Adrenal gland (tissue), 12 donors: ENCODE data around the gene FAM110A. TPM values are rescaled to one million over a fixed set of nuclear protein-coding genes. Genes with fewer than 3 reads are reported as not detected.

Experiments used
- DNase-seq, 7 donors: peaks; one replicate each; pipeline ENCODE4 v3.0.0-alpha.2; 2019 to 2020
- H3K27ac ChIP-seq, 5 donors: fragments of 200-600 bp; sonication (generic) in 4 of 5; 1 replicate in 3 of 5; 2 replicates in 2 of 5; pipeline versions ENCODE4 v1.5.1 to v1.8.0; 2016 to 2020; ENCODE audit warnings: mild to moderate bottlenecking in 1 of 5
- H3K27me3 ChIP-seq: fragments of 200-600 bp; 2 replicates; pipeline ENCODE4 v1.8.0; 2021
- H3K36me3 ChIP-seq, 2 donors: fragments of 200-600 bp; replicated peaks in 1 of 2; 1 replicate in 1 of 2; 2 replicates in 1 of 2; pipeline versions ENCODE4 v1.5.1 to v1.8.0; 2018 to 2022
- H3K4me1 ChIP-seq, 2 donors: fragments of 200-600 bp; replicated peaks in 1 of 2; 1 replicate in 1 of 2; 2 replicates in 1 of 2; pipeline versions ENCODE4 v1.5.1 to v1.8.0; 2018 to 2021
- H3K4me3 ChIP-seq, 4 donors: fragments of 200-600 bp; sonication (generic) in 3 of 4; one replicate each; pipeline ENCODE4 v1.5.1; 2016 to 2018
- H3K9me3 ChIP-seq, 3 donors: fragments of 200-600 bp; sonication (generic) in 1 of 3; replicated peaks in 1 of 3; 1 replicate in 2 of 3; 2 replicates in 1 of 3; pipeline versions ENCODE4 v1.5.1 to v1.8.0; 2016 to 2021
- POLR2A ChIP-seq, 2 donors: fragments of 450-650 bp; IDR thresholded peaks; one replicate each; pipeline ENCODE4 v1.6.1; 2017; ENCODE audit warnings: antibody characterized with exemption in 2 of 2, mild to moderate bottlenecking in 2 of 2, moderate library complexity in 1 of 2
- WGBS, 4 donors: extraction: QIAGEN DNeasy Blood & Tissue Kit in 2 of 4; methylation state at CpG; one replicate each; pipeline versions ENCODE4 v1.1.5 to v1.1.7; 2013 to 2017; 5-methylcytosine and 5-hydroxymethylcytosine counted together
- intact Hi-C, 2 donors: fragments of 100-400 bp; cut with DNase I; formaldehyde crosslinking; loops; one replicate each; pipeline versions ENCODE4 v1.14.1 to v1.15.0; 2022 to 2023
- polyA plus RNA-seq, 3 donors: library from polyadenylated mRNA; stranded (reverse); fragments of 200-250 nt in 2 of 3; fragments of 350-450 nt in 1 of 3; fragmentation: Illumina TruSeq in 1 of 3; extraction: RNeasy Lipid Tissue Mini Kit (QIAGEN cat#74804) in 1 of 3; gene quantifications; one replicate each; pipeline ENCODE4 v1.2.3, GENCODE V29; 2013 to 2014
- total RNA-seq, 9 donors: library from RNA; depleted of rRNA in 4 of 9; stranded (reverse); fragments of >200 nt in 4 of 9; fragments of 120-200 nt in 1 of 9; fragmentation: NEBNext Ultra II Directional in 1 of 9; extraction: Animal tissue kit (Norgen Biotek cat#: 25700) in 1 of 9; gene quantifications; one replicate each; pipeline versions ENCODE4 v1.1.0 to v1.2.4, GENCODE V29; 2013 to 2023
- TF ChIP-seq, protein P1 (sequence below), 6 experiments: fragments of 450-650 bp in 4 of 6; fragments of 200-600 bp in 2 of 6; sonication (generic) in 1 of 6; IDR thresholded peaks; 1 replicate in 5 of 6; 2 replicates in 1 of 6; pipeline versions ENCODE4 v1.5.1 to v1.8.0; 2016 to 2021; ENCODE audit warnings: antibody characterized with exemption in 6 of 6, mild to moderate bottlenecking in 2 of 6, moderate library complexity in 1 of 6
- donor health status: healthy with polysubstance abuse.
- donor health status: Bipolar disorder and iron deficiency.
- donor health status: DM: yes; HTN: yes; CAD: no.
- donor health status: DM: no; HTN: no; CAD: no.
- donor health status: DM: no; HTN: no; CAD: no.
- donor health status: DM: yes; HTN: yes; CAD: no.

FAM110A gene
- total and polyA plus RNA-seq, 12 donors: 2.2 to 16.7 (median 8.4) TPM

DNA sequence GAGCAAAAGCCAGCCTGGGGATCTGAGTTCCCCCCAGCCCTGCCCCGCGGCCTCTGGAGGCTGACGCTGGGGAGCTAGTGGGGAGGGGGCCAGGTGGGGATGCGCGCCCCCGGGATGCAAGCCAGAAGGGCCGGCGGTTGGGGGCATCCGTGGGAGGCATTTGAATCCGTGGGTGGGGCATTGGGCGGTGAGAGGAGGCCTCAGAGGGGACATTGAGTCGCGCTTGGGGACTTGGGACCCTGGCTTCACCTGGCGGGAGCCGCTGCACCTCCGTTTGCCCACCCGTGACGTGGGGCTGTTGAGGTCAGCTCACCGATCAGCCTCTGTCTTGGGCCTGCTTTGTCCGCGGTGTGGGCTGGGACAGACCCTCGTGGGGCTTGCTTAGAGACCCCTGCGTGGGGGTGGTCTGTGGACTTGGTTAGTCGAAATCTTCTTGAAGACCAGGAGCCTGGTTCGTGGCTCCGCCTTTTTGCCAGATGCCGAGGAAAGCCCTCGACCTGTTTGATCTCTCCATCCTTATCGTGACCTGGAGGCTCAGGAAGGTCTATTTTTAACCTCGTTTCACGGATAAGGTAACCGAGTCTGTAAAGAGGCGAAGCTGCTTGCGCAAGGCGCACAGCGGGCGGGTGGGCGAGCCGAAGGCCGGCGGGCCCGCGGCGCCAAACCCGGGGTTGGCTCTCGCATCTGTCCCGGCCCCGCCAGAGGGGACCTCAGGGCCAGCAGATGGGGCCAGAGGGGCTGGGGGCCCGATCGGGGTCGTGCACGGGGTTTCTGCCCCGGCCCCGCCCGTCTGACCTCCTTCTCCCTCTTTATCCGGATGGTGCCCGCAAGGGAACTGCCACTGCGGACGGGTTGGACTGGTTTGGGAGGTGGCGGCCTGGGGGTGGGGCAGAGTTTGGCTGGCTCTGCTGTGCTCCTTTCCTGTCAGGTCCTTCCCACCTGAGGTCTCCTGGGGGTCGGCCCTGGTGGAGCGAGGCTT is 8.3 kb downstream of the FAM110A start:
- TF ChIP-seq POLR2A (IDR thresholded peaks at IDR 0.05): no peak
- TF ChIP-seq, protein P1, sequence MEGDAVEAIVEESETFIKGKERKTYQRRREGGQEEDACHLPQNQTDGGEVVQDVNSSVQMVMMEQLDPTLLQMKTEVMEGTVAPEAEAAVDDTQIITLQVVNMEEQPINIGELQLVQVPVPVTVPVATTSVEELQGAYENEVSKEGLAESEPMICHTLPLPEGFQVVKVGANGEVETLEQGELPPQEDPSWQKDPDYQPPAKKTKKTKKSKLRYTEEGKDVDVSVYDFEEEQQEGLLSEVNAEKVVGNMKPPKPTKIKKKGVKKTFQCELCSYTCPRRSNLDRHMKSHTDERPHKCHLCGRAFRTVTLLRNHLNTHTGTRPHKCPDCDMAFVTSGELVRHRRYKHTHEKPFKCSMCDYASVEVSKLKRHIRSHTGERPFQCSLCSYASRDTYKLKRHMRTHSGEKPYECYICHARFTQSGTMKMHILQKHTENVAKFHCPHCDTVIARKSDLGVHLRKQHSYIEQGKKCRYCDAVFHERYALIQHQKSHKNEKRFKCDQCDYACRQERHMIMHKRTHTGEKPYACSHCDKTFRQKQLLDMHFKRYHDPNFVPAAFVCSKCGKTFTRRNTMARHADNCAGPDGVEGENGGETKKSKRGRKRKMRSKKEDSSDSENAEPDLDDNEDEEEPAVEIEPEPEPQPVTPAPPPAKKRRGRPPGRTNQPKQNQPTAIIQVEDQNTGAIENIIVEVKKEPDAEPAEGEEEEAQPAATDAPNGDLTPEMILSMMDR (IDR thresholded peaks at IDR 0.05): no peak
- no peak overlapping the region for H3K27ac ChIP-seq
- H3K4me1 ChIP-seq: peaks cover 7 to 39% of the 10 kb centered on the region in 2 donors
- no peak for DNase-seq
- H3K27me3 ChIP-seq: no peaks in the 10 kb centered on the region
- no peaks in the 10 kb centered on the region for H3K36me3 ChIP-seq
- intact Hi-C loops: no loop called here
- H3K9me3 ChIP-seq: no peaks in the 10 kb centered on the region
- 56 to 63% (median 56%) methylated on average over 24 to 62 of the region's 62 CpGs for WGBS, 4 donors
- peak overlapping the region in 1 of 4 donors; percentile 60 for H3K4me3 ChIP-seq

DNA sequence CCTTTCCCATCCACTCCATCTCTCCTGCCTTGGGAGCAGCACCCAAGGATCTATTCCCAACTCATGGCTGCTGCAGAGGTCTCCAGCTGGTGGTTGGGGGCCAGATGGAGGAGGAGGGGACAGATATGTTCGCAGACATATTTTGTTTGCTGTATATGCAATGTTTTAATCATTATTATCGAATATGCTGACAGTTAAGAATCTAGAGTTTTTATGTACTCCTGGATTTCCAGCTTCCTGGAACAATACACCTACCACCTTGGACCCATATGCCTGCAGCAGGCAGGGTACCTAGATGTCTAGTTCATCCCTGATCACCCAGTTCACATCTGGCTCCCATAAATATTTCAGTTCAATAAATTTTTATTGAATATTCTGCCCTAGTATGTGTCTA is 9.0 kb downstream of the FAM110A start:
- Histone ChIP-seq H3K9me3 (no peaks in the 10 kb centered on the region), H3K4me3 (no peak overlapping the region), H3K4me1 (peaks cover 7 to 32% of the 10 kb centered on the region in 2 donors), H3K27ac (no peak overlapping the region), H3K27me3 (no peaks in the 10 kb centered on the region), H3K36me3 (no peaks in the 10 kb centered on the region)
- 86 to 96% (median 89%) methylated on average over 2 of the region's 2 CpGs for WGBS, 4 donors
- DNase-seq: no peak
- intact Hi-C loops: no loop called here
- TF ChIP-seq, protein P1 (IDR thresholded peaks at IDR 0.05): no peak
- TF ChIP-seq POLR2A (IDR thresholded peaks at IDR 0.05): no peak

DNA sequence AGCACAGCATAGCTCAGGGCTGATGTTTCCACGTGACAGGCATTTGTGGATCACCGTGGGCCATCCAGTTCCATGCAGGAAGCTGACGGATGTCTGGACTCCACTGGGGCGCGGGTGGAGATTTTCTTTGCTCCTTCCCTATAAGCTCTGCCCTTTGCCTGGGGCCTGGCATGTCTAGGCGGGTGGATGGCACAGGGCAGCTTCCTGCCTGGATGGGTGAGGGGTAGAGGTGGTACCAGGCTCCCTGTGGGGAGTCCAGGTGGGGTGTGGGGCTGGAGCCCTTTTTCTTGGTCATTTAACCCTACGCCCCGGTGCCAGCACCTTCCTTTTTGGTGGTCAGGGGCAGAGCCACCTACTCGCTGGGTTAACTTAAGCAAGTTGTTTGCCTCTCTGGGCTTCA is 10.4 kb downstream of the FAM110A start:
- Histone ChIP-seq H3K9me3 (no peaks in the 10 kb centered on the region), H3K27me3 (no peaks in the 10 kb centered on the region), H3K4me1 (peaks cover 7 to 31% of the 10 kb centered on the region in 2 donors), H3K27ac (no peak overlapping the region), H3K4me3 (no peak overlapping the region), H3K36me3 (no peaks in the 10 kb centered on the region)
- no peak for TF ChIP-seq POLR2A (IDR thresholded peaks at IDR 0.05)
- TF ChIP-seq, protein P1 (IDR thresholded peaks at IDR 0.05): no peak
- 81 to 88% (median 83%) methylated on average over 9 of the region's 9 CpGs for WGBS, 4 donors
- intact Hi-C loops: no loop called here
- no peak for DNase-seq

DNA sequence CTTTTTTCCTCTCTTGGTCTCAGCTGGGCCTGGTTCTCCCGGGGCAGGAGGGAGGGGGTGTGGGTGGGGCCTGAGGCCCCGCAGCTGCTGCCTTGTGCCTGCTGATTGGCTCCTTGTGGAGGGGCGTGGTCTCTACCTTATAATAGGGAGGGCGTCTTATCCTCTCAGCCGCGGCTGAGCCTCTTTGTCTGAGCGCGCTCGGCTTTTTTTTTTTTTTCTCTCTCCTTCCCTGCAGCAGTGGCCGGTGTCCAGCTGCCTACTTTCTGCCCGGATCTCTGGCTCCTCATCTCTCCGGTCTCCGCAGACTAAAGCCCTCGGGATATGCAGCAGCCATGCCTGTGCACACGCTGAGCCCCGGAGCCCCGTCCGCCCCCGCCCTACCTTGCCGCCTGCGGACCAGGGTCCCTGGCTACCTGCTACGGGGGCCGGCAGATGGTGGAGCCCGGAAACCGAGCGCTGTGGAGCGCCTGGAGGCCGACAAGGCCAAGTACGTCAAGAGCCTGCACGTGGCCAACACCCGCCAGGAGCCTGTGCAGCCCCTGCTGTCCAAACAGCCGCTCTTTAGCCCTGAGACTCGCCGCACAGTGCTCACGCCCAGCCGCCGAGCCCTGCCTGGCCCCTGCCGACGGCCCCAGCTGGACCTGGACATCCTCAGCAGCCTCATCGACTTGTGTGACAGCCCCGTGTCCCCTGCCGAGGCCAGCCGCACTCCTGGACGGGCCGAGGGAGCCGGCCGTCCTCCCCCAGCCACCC is 11.1 kb downstream of the FAM110A start:
- Histone ChIP-seq H3K9me3 (no peaks in the 10 kb centered on the region), H3K36me3 (no peaks in the 10 kb centered on the region), H3K27me3 (no peaks in the 10 kb centered on the region), H3K4me1 (peaks cover 7 to 31% of the 10 kb centered on the region in 2 donors), H3K4me3 (peak overlapping the region in 2 of 4 donors; percentile 22 to 44), H3K27ac (peak overlapping the region in 3 of 5 donors; percentile 37 to 63 (median 50))
- intact Hi-C loops: no loop called here
- peak; percentile 93 to 98 (median 96) for DNase-seq
- 1 to 16% (median 7%) methylated on average over 22 to 47 of the region's 47 CpGs for WGBS, 4 donors
- TF ChIP-seq POLR2A (IDR thresholded peaks at IDR 0.05): peak in 1 of 2 donors; percentile 31
- TF ChIP-seq, protein P1 (IDR thresholded peaks at IDR 0.05): peak in 2 of 6 experiments; percentile 6 to 12
